Keratinocyte (primary cell): Measurements from ENCODE around the gene GPM6B. TPM values are rescaled to one million over a fixed set of nuclear protein-coding genes. Genes with fewer than 3 reads are reported as not detected.

Source experiments
- DNase-seq: peaks from one replicate; pipeline ENCODE4 v3.0.0-alpha.2; 2011; ENCODE audit warnings: low read depth, missing footprints, low spot score
- FAIRE-seq: peaks from 2 replicates; lab custom pipeline; 2011; peaks lifted over from hg19 to GRCh38; lab: Jason Lieb, UNC
- H2AFZ ChIP-seq: 2 replicates; pipeline ENCODE4 v1.6.0; 2012; ENCODE audit warnings: low read length, control low read depth, inconsistent platforms; ENCODE audit not compliant: control insufficient read depth
- H3K27ac ChIP-seq: 2 replicates; pipeline ENCODE4 v1.5.1; 2011; ENCODE audit warnings: low read length; ENCODE audit not compliant: control insufficient read depth, insufficient read depth
- H3K27me3 ChIP-seq: 3 replicates; pipeline ENCODE4 v1.6.0; 2011; ENCODE audit warnings: low read length; ENCODE audit not compliant: control insufficient read depth, insufficient read depth; ENCODE audit errors: extremely low read depth
- H3K36me3 ChIP-seq, 2 experiments: 2 replicates in 1 of 2; 3 replicates in 1 of 2; pipeline ENCODE4 v1.5.1; 2011; ENCODE audit warnings: low read length in 2 of 2, mild to moderate bottlenecking in 1 of 2; ENCODE audit not compliant: control insufficient read depth in 2 of 2, insufficient read depth in 2 of 2; ENCODE audit errors: extremely low read depth in 1 of 2
- H3K4me1 ChIP-seq: 3 replicates; pipeline ENCODE4 v1.5.1; 2011; ENCODE audit warnings: low read length; ENCODE audit not compliant: control insufficient read depth, insufficient read depth; ENCODE audit errors: extremely low read depth
- H3K4me2 ChIP-seq: 3 replicates; pipeline ENCODE4 v1.6.0; 2011; ENCODE audit warnings: low read depth, low read length; ENCODE audit not compliant: control insufficient read depth, insufficient read depth; ENCODE audit errors: extremely low read depth
- H3K4me3 ChIP-seq, 3 experiments: fragments of 200-600 bp in 1 of 3; sonication (generic) in 1 of 3; 2 replicates in 2 of 3; 3 replicates in 1 of 3; pipeline ENCODE4 v1.5.1; 2011 to 2016; ENCODE audit warnings: low read length in 3 of 3, mild to moderate bottlenecking in 3 of 3, control low read depth in 2 of 3, inconsistent platforms in 1 of 3, low read depth in 1 of 3, mixed read lengths in 1 of 3, mixed run types in 1 of 3, moderate library complexity in 1 of 3; ENCODE audit not compliant: control insufficient read depth in 2 of 3, insufficient read depth in 2 of 3; ENCODE audit errors: extremely low read depth in 1 of 3
- H3K79me2 ChIP-seq: 2 replicates; pipeline ENCODE4 v1.6.0; 2012; ENCODE audit warnings: low read length; ENCODE audit not compliant: control insufficient read depth, insufficient read depth
- H3K9ac ChIP-seq: 3 replicates; pipeline ENCODE4 v1.6.0; 2011; ENCODE audit warnings: low read length; ENCODE audit not compliant: control insufficient read depth, insufficient read depth; ENCODE audit errors: extremely low read depth
- H3K9me1 ChIP-seq: 3 replicates; pipeline ENCODE4 v1.6.0; 2011; ENCODE audit warnings: low read length; ENCODE audit not compliant: control insufficient read depth, insufficient read depth; ENCODE audit errors: extremely low read depth
- H3K9me3 ChIP-seq: 2 replicates; pipeline ENCODE4 v1.5.1; 2012; ENCODE audit warnings: low read depth, low read length; ENCODE audit not compliant: control insufficient read depth
- H4K20me1 ChIP-seq: 3 replicates; pipeline ENCODE4 v1.6.0; 2011; ENCODE audit warnings: low read length; ENCODE audit not compliant: control insufficient read depth, insufficient read depth; ENCODE audit errors: extremely low read depth
- CTCF ChIP-seq, 3 experiments: IDR thresholded peaks in 1 of 3; conservative IDR thresholded peaks in 1 of 3; optimal IDR thresholded peaks in 1 of 3; 2 replicates in 2 of 3; 3 replicates in 1 of 3; pipeline versions ENCODE3 to v1.5.1; 2011; ENCODE audit warnings: low read length in 3 of 3, mild to moderate bottlenecking in 3 of 3, moderate library complexity in 2 of 3, control low read depth in 1 of 3, inconsistent platforms in 1 of 3; ENCODE audit not compliant: insufficient read depth in 2 of 3; ENCODE audit errors: extremely low read depth in 1 of 3
- EZH2 ChIP-seq: IDR thresholded peaks from one replicate; pipeline ENCODE4 v1.6.1; 2012; ENCODE audit warnings: inconsistent platforms, mild to moderate bottlenecking, low read length, moderate library complexity
- dilution Hi-C: fragments of 300-500 bp; cut with MboI; formaldehyde crosslinking; loops from one replicate; pipeline ENCODE4 v1.7.0; 2020; ENCODE audit warnings: low sequenced_read_pairs; ENCODE audit not compliant: extremely low pct_ligation_motif_present
- polyA plus RNA-seq, 5 experiments: library from polyadenylated mRNA; depleted of rRNA in 3 of 5; stranded (reverse) in 3 of 5; stranded (forward) in 1 of 5; unstranded in 1 of 5; fragments of >200 nt; gene quantifications; 1 replicate in 1 of 5; 2 replicates in 3 of 5; 3 replicates in 1 of 5; pipeline versions ENCODE4 v1.2.1 to v1.2.3, GENCODE V29; 2011 to 2012; ENCODE audit warnings: missing spikeins in 2 of 5, low read depth in 1 of 5, low replicate concordance in 1 of 5

GPM6B gene
- polyA plus RNA-seq, 1 donor (not counting 4 experiments of a cell fraction or from before 2014, with no cell fraction given) = 0.26 TPM

- Histone ChIP-seq H3K9me3 (no peaks in the 10 kb centered on the region), H3K4me3 (no peak overlapping the region), H4K20me1 (no peaks in the 10 kb centered on the region), H3K4me2 (no peak overlapping the region), H2AFZ (no peak overlapping the region), H3K27me3 (no peaks in the 10 kb centered on the region), H3K27ac (no peak overlapping the region), H3K4me1 (no peaks in the 10 kb centered on the region), H3K79me2 (no peaks in the 10 kb centered on the region), H3K9me1 (no peaks in the 10 kb centered on the region), H3K9ac (no peak overlapping the region), H3K36me3 (peaks cover 23 to 24% of the 10 kb centered on the region in 2 experiments)
- FAIRE-seq (no peak), DNase-seq (no peak)
- no peak for TF ChIP-seq CTCF (optimal IDR thresholded peaks at IDR 0.05 in 1 of 3, IDR thresholded peaks at IDR 0.05 in 1 of 3, conservative IDR thresholded peaks at IDR 0.05 in 1 of 3; ENCODE audit: extremely low read depth in 1 of 3, insufficient read depth in 2 of 3, low read length in 3 of 3)
- no peak for TF ChIP-seq EZH2
- dilution Hi-C loops = no loop called here
These were observed 56.5 kb downstream of the GPM6B start for GRCh38 chrX:13760426-13760825.

- Histone ChIP-seq H3K36me3 (peaks cover 24% of the 10 kb centered on the region in 2 experiments), H4K20me1 (no peaks in the 10 kb centered on the region), H3K4me3 (no peak overlapping the region), H3K9me1 (no peaks in the 10 kb centered on the region), H3K4me1 (no peaks in the 10 kb centered on the region), H2AFZ (no peak overlapping the region), H3K79me2 (no peaks in the 10 kb centered on the region), H3K9me3 (no peaks in the 10 kb centered on the region), H3K27me3 (no peaks in the 10 kb centered on the region), H3K4me2 (no peak overlapping the region), H3K9ac (no peak overlapping the region), H3K27ac (no peak overlapping the region)
- dilution Hi-C loops = no loop called here
- no peak for DNase-seq
- no peak for FAIRE-seq
- TF ChIP-seq CTCF (optimal IDR thresholded peaks at IDR 0.05 in 1 of 3, IDR thresholded peaks at IDR 0.05 in 1 of 3, conservative IDR thresholded peaks at IDR 0.05 in 1 of 3; ENCODE audit: extremely low read depth in 1 of 3, insufficient read depth in 2 of 3, low read length in 3 of 3) = no peak
- no peak for TF ChIP-seq EZH2
These were observed 57.7 kb downstream of the GPM6B start for GRCh38 chrX:13759152-13759718.
